ENCODE data around the gene BAIAP3.
A peak's percentile ranks its signal among the peaks of the same experiment; 100 is the strongest.

Gene BAIAP3

GRCh38 chr16:1371054-1371978 lies 37.9 kb downstream of the BAIAP3 start:
- DNase-seq = no peak

DNA sequence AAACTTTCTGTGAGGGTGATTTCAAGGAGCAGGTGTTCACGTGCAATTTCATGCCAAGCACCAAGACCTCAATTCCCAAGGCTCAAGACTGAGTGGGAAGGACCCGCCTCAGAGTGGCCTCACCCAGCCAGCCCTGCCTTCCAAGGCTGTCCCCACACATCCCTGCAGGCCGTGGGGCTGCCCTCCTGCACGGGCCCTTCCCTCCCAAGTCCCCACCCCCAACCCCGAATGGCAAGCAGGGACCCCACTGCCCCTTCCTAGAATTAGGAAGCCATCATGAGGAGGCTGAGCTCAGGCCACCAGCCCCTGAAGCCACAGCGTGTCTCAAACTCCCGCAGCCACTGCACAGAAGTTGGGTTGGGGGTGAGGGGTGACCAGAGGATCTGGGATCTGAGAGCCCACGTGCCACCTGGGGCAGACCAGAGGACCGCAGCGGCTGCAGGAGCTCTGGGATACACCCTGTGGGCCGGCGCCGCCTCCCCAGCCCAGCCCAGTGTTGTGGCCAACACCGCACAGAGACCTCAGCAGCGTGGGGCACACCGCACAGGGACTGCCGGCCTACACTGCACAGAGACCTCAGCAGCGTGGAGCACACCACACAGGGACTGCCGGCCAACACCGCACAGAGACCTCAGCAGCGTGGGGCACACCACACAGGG lies 39.0 kb downstream of the BAIAP3 start:
- DNase-seq = no peak

DNA sequence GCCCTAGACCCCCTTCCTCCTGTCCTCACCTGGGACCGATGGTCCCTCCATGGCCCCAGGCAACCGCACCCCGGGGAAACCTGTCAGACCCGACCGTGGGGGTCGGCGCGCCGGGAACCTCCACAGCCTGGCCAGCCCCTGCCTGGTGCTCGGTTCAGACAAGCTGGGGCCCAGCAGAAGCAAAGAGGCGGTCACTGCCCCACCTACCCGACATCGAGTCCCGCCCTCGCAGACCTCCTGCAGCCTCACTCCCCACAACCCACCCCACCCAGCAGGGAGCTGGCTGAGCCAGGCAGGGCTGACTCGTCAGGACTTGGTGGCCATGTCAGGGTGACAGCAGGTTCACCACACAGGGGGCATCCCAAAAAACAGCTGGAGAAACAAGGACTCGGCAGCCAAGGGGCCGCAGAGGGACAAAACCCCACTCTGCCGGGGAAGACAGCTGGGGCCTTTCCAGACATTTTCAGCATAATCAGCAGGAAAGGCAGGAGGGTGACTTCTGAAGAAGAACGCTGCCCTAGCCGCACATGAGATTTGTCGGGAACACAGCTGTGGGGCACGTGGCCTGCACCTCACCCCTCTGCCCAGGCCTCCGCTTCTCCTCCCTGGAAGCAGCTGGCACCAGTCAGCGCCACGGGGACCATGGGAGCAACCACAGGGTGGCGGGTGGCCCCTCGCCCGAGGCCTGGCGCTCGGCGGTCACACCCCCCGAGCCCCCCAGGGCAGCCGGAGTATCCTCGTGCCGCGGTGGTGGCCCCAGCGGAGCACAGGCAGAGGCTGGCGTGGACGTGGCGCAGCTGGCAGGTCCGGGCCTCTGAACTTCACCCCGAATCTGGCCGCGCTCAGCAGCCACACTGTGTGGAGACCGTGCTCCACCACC lies 41.2 kb downstream of the BAIAP3 start:
- no peak for DNase-seq

DNA sequence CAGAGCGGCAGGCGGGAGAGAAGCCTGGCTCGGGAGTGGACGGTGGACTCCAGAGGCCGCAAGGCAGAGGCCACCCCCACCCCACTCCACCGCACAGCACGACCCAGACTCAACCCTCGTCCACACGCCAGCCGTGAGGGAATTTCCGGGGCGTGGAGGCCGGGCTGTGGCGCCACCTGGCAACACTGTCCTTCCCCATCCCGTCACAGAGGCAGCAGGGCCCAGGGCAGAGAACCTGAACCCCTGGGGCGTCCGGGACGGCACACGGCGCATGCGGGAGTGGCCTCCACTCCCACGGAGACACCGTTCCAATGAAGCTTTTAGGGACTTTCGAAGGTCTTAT lies 41.8 kb downstream of the BAIAP3 start:
- DNase-seq = no peak

DNA sequence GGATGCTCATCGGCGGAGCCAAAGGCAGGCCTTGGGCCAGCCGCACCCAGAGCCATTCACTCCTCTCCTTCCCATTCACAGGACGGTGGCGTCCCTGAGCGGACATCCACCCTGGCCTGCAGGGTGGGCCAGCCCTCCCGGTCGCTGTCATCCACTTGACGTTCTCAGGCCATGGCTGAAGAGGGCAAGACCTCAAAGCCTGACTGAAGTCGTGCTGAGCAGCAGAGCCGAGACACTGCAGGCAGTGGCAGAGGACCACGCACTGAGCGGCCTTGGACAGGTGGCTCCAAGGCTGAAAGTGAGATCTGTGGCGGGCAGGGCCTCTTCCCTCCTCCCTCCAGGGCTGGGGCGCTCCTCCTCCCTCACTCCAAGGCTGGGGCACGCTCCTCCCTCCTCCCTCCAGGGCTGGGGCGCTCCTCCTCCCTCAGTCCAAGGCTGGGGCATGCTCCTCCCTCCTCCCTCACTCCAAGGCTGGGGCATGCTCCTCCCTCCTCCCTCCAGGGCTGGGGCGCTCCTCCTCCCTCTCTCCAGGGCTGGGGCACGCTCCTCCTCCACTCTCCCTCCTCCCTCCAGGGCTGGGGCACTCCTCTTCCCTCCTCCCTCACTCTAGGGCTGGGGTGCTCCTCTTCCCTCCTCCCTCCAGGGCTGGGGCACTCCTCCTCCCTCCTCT lies 42.4 kb downstream of the BAIAP3 start:
- DNase-seq = no peak

DNA sequence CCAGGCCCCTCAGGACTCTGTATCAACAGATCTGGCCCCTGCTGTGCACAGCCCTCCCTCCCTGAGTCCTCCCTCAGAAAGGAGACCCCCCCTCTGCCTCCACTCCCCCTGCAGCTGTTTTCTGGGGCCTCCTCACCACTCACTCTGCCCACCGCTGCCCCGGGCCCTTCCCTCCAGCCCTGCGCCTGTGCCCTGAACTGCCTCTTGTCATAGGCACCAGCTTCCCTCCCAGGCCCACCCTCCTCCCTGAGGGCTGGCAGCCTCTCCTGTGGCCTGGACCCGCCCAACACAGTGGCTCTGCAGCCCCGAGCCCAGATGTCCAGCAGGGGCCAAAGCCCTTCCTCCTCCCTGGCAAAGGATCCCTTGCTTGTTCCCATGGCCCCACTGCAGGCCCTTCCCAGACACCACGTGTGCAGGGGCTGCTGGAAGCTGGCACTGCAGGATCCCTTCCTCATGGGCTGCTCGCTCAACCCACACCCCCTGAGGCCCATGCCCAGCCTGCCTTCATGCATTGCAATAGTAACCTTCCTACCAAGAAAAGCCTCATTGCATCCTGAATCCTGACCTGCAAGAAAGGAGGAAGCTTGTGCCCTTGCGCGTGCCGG lies 44.1 kb downstream of the BAIAP3 start:
- DNase-seq = no peak

GRCh38 chr16:1378087-1378803 lies 44.8 kb downstream of the BAIAP3 start:
- DNase-seq = no peak

GRCh38 chr16:1378804-1379303 lies 45.4 kb downstream of the BAIAP3 start:
- peak; percentile 75 for DNase-seq

- peak; percentile 83 for DNase-seq
Observed at GRCh38 chr16:1379304-1380076, 46.0 kb downstream of the BAIAP3 start.

GRCh38 chr16:1380195-1380594 lies 46.8 kb downstream of the BAIAP3 start:
- no peak for DNase-seq

DNA sequence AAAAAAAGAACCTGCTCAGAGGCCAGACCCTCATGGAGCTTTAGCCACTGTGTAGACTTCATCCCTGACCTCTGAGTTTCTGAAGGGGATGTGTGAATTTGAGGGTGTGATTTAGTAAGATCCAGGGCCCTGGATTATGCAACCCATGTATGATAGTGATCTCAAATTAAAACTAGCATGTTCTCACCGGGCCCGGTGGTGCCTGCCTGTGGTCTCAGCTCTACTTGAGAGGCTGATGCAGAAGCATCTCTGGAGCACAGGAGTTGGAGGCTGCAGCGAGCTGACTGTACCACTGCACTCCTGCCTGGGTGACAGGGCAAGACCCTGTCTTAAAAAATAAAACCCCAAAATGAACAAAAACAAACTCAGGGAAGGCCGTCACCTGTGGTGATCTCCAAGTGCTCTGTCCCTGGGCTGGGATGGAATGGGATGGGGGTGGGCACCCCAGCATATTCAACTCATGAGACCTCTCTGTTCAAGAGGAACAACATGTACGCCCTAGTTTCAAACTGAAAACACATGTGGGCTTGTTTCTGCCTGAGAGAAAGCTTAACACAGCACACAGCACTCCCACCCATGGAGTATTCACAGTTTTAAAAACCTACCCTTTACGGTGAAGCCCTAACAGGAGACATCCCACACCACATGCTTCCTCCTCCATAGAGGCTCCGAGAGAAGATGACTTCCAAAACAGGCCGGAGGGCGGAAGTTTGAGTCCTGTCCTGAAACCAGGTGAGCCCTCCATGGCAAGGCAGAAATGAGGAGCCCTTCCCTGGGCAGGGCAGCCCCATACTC lies 48.4 kb downstream of the BAIAP3 start:
- no peak for DNase-seq

DNA sequence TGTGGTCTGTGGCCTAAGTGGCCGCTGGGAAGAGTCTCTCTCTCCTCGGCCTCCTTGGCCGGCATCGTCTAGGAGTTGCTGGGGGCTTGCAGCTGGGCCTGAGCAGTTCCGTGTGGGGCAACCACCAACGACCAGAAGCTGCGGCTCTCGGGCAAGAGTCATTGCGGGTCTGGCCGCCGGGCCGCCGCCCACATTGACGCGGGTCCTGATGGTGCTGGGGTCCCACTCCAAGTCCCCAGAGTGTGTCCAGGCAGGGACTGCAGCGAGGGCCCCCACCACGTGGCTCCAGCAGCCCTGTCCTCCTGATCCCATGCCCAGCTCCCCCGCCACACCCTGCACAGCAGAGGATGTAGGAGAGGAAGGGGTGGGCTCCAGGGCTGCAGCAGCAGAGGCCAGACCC lies 50.1 kb downstream of the BAIAP3 start:
- DNase-seq = no peak

GRCh38 chr16:1385232-1385631 lies 51.8 kb downstream of the BAIAP3 start:
- DNase-seq = no peak

GRCh38 chr16:1387331-1387730 lies 53.9 kb downstream of the BAIAP3 start:
- DNase-seq = no peak

GRCh38 chr16:1389762-1390161 lies 56.3 kb downstream of the BAIAP3 start:
- DNase-seq = no peak

- DNase-seq = no peak
Observed at GRCh38 chr16:1390239-1390779, 56.9 kb downstream of the BAIAP3 start.

- no peak for DNase-seq
Observed at GRCh38 chr16:1392826-1393225, 59.4 kb downstream of the BAIAP3 start.

DNA sequence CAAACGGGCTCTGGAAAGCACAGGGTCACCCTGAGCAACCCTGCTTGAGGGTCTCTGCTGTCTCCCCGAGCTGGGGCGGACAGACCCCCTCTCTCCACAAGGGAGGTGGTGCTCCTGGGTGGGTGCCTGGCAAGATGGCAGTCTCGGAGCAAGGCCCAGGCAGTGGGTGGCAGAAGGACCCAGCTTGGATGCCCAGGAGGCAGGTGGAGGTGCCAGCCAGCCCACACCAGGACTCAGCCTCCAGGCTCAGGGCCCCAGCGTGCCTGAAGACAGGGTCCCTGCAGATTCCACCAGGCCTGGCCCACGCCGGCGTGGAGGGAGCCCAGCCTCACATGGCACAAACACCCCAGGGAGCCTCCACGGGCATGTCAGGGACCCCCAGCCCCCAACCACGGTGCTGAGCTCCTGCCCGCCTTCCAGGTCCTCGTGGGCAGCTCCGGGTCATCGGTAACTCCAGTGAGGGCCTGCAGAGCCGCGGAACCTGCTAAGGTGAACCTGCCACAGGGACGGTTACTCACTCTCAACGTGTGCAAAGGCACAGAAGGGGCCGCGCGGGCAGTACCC lies 60.2 kb downstream of the BAIAP3 start:
- DNase-seq = no peak

- no peak for DNase-seq
Observed at GRCh38 chr16:1394367-1394951, 61.0 kb downstream of the BAIAP3 start.
